Measurements from ENCODE around the gene MAPK6.

Gene MAPK6

GRCh38 chr15:52003710-52004109, 15.3 kb upstream of the MAPK6 start:
- no peak for TF ChIP-seq CTCF (IDR thresholded peaks at IDR 0.05; ENCODE audit: low read depth, low read length)
- no peak for DNase-seq (ENCODE audit: low read depth, low spot score)
- in situ Hi-C loops (cut with HindIII; ENCODE audit: low sequenced_read_pairs) = no loop called here
- H3K4me3 ChIP-seq (ENCODE audit: low read depth, low read length) = no peak overlapping the region

- in situ Hi-C loops (cut with HindIII; ENCODE audit: low sequenced_read_pairs) = no loop called here
- TF ChIP-seq CTCF (IDR thresholded peaks at IDR 0.05; ENCODE audit: low read depth, low read length) = no peak
- no peak overlapping the region for H3K4me3 ChIP-seq (ENCODE audit: low read depth, low read length)
- no peak for DNase-seq (ENCODE audit: low read depth, low spot score)
Measured at GRCh38 chr15:52004806-52005205, 14.2 kb upstream of the MAPK6 start.

- TF ChIP-seq CTCF (IDR thresholded peaks at IDR 0.05; ENCODE audit: low read depth, low read length) = no peak
- in situ Hi-C loops (cut with HindIII; ENCODE audit: low sequenced_read_pairs) = no loop called here
- H3K4me3 ChIP-seq (ENCODE audit: low read depth, low read length) = no peak overlapping the region
- DNase-seq (ENCODE audit: low read depth, low spot score) = peak; percentile 63
Measured at GRCh38 chr15:52005748-52006701, 13.0 kb upstream of the MAPK6 start.

GRCh38 chr15:52006702-52007340, 12.2 kb upstream of the MAPK6 start:
- no peak for DNase-seq (ENCODE audit: low read depth, low spot score)
- no peak overlapping the region for H3K4me3 ChIP-seq (ENCODE audit: low read depth, low read length)
- TF ChIP-seq CTCF (IDR thresholded peaks at IDR 0.05; ENCODE audit: low read depth, low read length) = no peak
- in situ Hi-C loops (cut with HindIII; ENCODE audit: low sequenced_read_pairs) = no loop called here

GRCh38 chr15:52008359-52008697, 10.7 kb upstream of the MAPK6 start:
- in situ Hi-C loops (cut with HindIII; ENCODE audit: low sequenced_read_pairs) = no loop called here
- no peak for TF ChIP-seq CTCF (IDR thresholded peaks at IDR 0.05; ENCODE audit: low read depth, low read length)
- no peak overlapping the region for H3K4me3 ChIP-seq (ENCODE audit: low read depth, low read length)
- DNase-seq (ENCODE audit: low read depth, low spot score) = no peak

GRCh38 chr15:52008698-52009434, 10.2 kb upstream of the MAPK6 start:
- TF ChIP-seq CTCF (IDR thresholded peaks at IDR 0.05; ENCODE audit: low read depth, low read length) = no peak
- in situ Hi-C loops (cut with HindIII; ENCODE audit: low sequenced_read_pairs) = no loop called here
- no peak for DNase-seq (ENCODE audit: low read depth, low spot score)
- no peak overlapping the region for H3K4me3 ChIP-seq (ENCODE audit: low read depth, low read length)

All from astrocyte of the spinal cord (primary cell).